H9 (cell line): Measurements from ENCODE around the gene NPM3. TPM values are rescaled to one million over a fixed set of nuclear protein-coding genes. Genes with fewer than 3 reads are reported as not detected.

Experiments
- DNase-seq: peaks from one replicate; pipeline ENCODE4 v3.0.0-alpha.2; 2017
- H2AFZ ChIP-seq: one replicate; pipeline ENCODE4 v1.6.1; 2013; ENCODE audit warnings: mild to moderate bottlenecking, low read length, control low read depth, moderate library complexity
- H2AK5ac ChIP-seq: 2 replicates; pipeline ENCODE4 v1.6.1; 2013; ENCODE audit warnings: low read length, control low read depth, mixed read lengths; ENCODE audit not compliant: insufficient read length
- H2BK120ac ChIP-seq: one replicate; pipeline ENCODE4 v1.6.1; 2013; ENCODE audit warnings: low read depth, mild to moderate bottlenecking, low read length, control low read depth, inconsistent platforms; ENCODE audit not compliant: poor library complexity, severe bottlenecking
- H2BK12ac ChIP-seq: 2 replicates; pipeline ENCODE4 v1.6.1; 2013; ENCODE audit warnings: low read length, control low read depth, mixed read lengths, low read depth; ENCODE audit not compliant: insufficient read length
- H2BK15ac ChIP-seq: 2 replicates; pipeline ENCODE4 v1.6.1; 2013; ENCODE audit warnings: low read depth, low read length, control low read depth
- H2BK20ac ChIP-seq: one replicate; pipeline ENCODE4 v1.6.1; 2013; ENCODE audit warnings: low read depth, mild to moderate bottlenecking, low read length, control low read depth, inconsistent platforms; ENCODE audit not compliant: poor library complexity, severe bottlenecking
- H2BK5ac ChIP-seq: 2 replicates; pipeline ENCODE4 v1.6.1; 2013; ENCODE audit warnings: low read length, control low read depth, mixed read lengths; ENCODE audit not compliant: insufficient read length
- H3K14ac ChIP-seq: 2 replicates; pipeline ENCODE4 v1.6.1; 2013; ENCODE audit warnings: low read length, control low read depth; ENCODE audit not compliant: insufficient read depth
- H3K18ac ChIP-seq: 2 replicates; pipeline ENCODE4 v1.6.1; 2013; ENCODE audit warnings: low read depth, mild to moderate bottlenecking, mixed read lengths, low read length, control low read depth; ENCODE audit not compliant: insufficient read length
- H3K23ac ChIP-seq: 2 replicates; pipeline ENCODE4 v1.6.1; 2013; ENCODE audit warnings: low read length, control low read depth, mixed read lengths, low read depth; ENCODE audit not compliant: insufficient read length
- H3K23me2 ChIP-seq: 2 replicates; pipeline ENCODE4 v1.6.1; 2013; ENCODE audit warnings: low read depth, mild to moderate bottlenecking, mixed read lengths, low read length, control low read depth; ENCODE audit not compliant: insufficient read length, poor library complexity, severe bottlenecking
- H3K27ac ChIP-seq: 2 replicates; pipeline ENCODE4 v1.5.1; 2013; ENCODE audit warnings: low read length, control low read depth, mixed read lengths, low read depth; ENCODE audit not compliant: insufficient read length
- H3K27me3 ChIP-seq: 2 replicates; pipeline ENCODE4 v1.6.1; 2013; ENCODE audit warnings: low read length, control low read depth, inconsistent platforms; ENCODE audit not compliant: insufficient read depth
- H3K4ac ChIP-seq: 2 replicates; pipeline ENCODE4 v1.6.1; 2013; ENCODE audit warnings: low read depth, mild to moderate bottlenecking, control low read depth, inconsistent platforms, low read length, moderate library complexity
- H3K4me1 ChIP-seq: 2 replicates; pipeline ENCODE4 v1.6.1; 2013; ENCODE audit warnings: low read length, control low read depth, inconsistent platforms; ENCODE audit not compliant: insufficient read depth
- H3K4me2 ChIP-seq: 2 replicates; pipeline ENCODE4 v1.6.1; 2013; ENCODE audit warnings: low read length, control low read depth, mixed read lengths; ENCODE audit not compliant: insufficient read length, insufficient read depth
- H3K56ac ChIP-seq: 2 replicates; pipeline ENCODE4 v1.6.1; 2013; ENCODE audit warnings: low read depth, mild to moderate bottlenecking, mixed read lengths, low read length, control low read depth; ENCODE audit not compliant: insufficient read length
- H3K79me1 ChIP-seq: 2 replicates; pipeline ENCODE4 v1.6.1; 2013; ENCODE audit warnings: low read depth, mild to moderate bottlenecking, moderate library complexity, low read length, control low read depth, inconsistent platforms; ENCODE audit not compliant: insufficient read depth, poor library complexity, severe bottlenecking
- H3K79me2 ChIP-seq: 2 replicates; pipeline ENCODE4 v1.6.1; 2013; ENCODE audit warnings: low read length, control low read depth, inconsistent platforms; ENCODE audit not compliant: insufficient read depth
- H3K9ac ChIP-seq: 2 replicates; pipeline ENCODE4 v1.6.1; 2013; ENCODE audit warnings: low read length, control low read depth, mixed read lengths; ENCODE audit not compliant: insufficient read length; ENCODE audit errors: extremely low read depth
- H3K9me3 ChIP-seq: one replicate; pipeline ENCODE4 v1.6.1; 2013; ENCODE audit warnings: low read depth, low read length, inconsistent platforms; ENCODE audit not compliant: control insufficient read depth
- H3T11ph ChIP-seq: one replicate; pipeline ENCODE4 v1.6.1; 2013; ENCODE audit warnings: mild to moderate bottlenecking, low read length, control low read depth, inconsistent platforms
- H4K20me1 ChIP-seq: one replicate; pipeline ENCODE4 v1.6.1; 2013; ENCODE audit not compliant: control insufficient read depth, insufficient read length, insufficient read depth
- H4K5ac ChIP-seq: 2 replicates; pipeline ENCODE4 v1.6.1; 2013; ENCODE audit warnings: low read depth, mild to moderate bottlenecking, mixed read lengths, low read length, control low read depth; ENCODE audit not compliant: insufficient read length
- H4K8ac ChIP-seq: replicated peaks from 2 replicates; pipeline ENCODE4 v1.6.1; 2013; ENCODE audit warnings: low read length, control low read depth, mixed read lengths, low read depth; ENCODE audit not compliant: insufficient read length
- H4K91ac ChIP-seq: 2 replicates; pipeline ENCODE4 v1.6.1; 2013; ENCODE audit warnings: low read depth, mild to moderate bottlenecking, moderate library complexity, mixed read lengths, low read length, control low read depth; ENCODE audit not compliant: insufficient read length
- H3K27ac Mint-ChIP-seq, 3 experiments: 2 replicates in 2 of 3; 3 replicates in 1 of 3; pipeline ENCODE4 v1.8.0; 2020 to 2021; ENCODE audit warnings: mixed read lengths in 3 of 3, mild to moderate bottlenecking in 1 of 3, moderate library complexity in 1 of 3
- H3K27me3 Mint-ChIP-seq: 2 replicates; pipeline ENCODE4 v1.8.0; 2021; ENCODE audit warnings: low read depth, mild to moderate bottlenecking, moderate library complexity, mixed read lengths
- H3K36me3 Mint-ChIP-seq, 3 experiments: 2 replicates in 2 of 3; 3 replicates in 1 of 3; pipeline ENCODE4 v1.8.0; 2020 to 2021; ENCODE audit warnings: low read depth in 3 of 3, mixed read lengths in 3 of 3; ENCODE audit not compliant: insufficient read depth in 1 of 3
- H3K4me1 Mint-ChIP-seq, 2 experiments: 2 replicates each; pipeline ENCODE4 v1.8.0; 2020; ENCODE audit warnings: mixed read lengths in 2 of 2
- H3K4me3 Mint-ChIP-seq, 2 experiments: 2 replicates in 1 of 2; 3 replicates in 1 of 2; pipeline ENCODE4 v1.8.0; 2020 to 2021; ENCODE audit warnings: mild to moderate bottlenecking in 2 of 2, mixed read lengths in 2 of 2, moderate library complexity in 1 of 2
- H3K9me3 Mint-ChIP-seq, 2 experiments: 2 replicates in 1 of 2; 3 replicates in 1 of 2; pipeline ENCODE4 v1.8.0; 2020; ENCODE audit warnings: mild to moderate bottlenecking in 2 of 2, mixed read lengths in 2 of 2, moderate library complexity in 1 of 2
- CTCF ChIP-seq: fragments of 200-600 bp; sonication (generic); conservative IDR thresholded peaks from 3 replicates; pipeline ENCODE4 v1.8.0; 2021; ENCODE audit warnings: antibody characterized with exemption, mild to moderate bottlenecking
- whole genome bisulfite sequencing: extraction: QIAGEN DNeasy Blood & Tissue Kit; methylation state at CpG from one replicate; pipeline ENCODE4 v1.1.7; 2013; ENCODE audit warnings: missing lambda C conversion rate, low lambda C conversion rate, mixed read lengths; ENCODE audit not compliant: insufficient read length; ENCODE audit errors: extremely low coverage; 5-methylcytosine and 5-hydroxymethylcytosine counted together
- total RNA-seq: library from RNA; stranded (reverse); gene quantifications from 2 replicates; pipeline ENCODE4 v1.2.1, GENCODE V29; 2021

Gene NPM3
- total RNA-seq, 1 experiment from 2014 or later: 133 TPM

DNA sequence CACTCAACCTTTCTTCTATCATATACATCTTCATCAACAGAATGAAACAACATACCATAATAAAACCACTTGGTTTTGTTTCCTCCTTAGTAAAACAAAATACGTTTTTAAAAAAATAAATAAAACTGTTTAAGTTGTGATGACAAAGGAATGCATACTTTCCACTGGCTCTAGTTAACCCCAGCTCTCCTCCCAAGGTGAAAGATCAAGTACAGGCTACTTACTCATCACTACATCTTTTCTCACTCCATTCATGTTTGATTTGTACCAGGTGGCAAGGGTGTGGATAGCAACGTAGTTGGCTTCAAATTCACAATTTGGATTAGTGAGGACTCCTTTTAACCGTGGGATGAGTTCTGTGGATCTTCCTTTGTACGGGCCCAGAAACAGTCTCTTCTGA lies 20.3 kb upstream of the NPM3 start:
- no peaks in the 10 kb centered on the region for H3K23me2 ChIP-seq
- H3K4me2 ChIP-seq: no peak overlapping the region
- H3K79me2 ChIP-seq: no peaks in the 10 kb centered on the region
- H3K9me3 ChIP-seq: no peaks in the 10 kb centered on the region
- Mint-ChIP-seq H3K36me3 (peaks cover 56 to 90% (median 88%) of the 10 kb centered on the region in 3 experiments; a peak in 6 of 7 replicates), H3K4me3 (no peak overlapping the region), H3K27ac (no peak overlapping the region), H3K9me3 (no peaks in the 10 kb centered on the region), H3K27me3 (no peaks in the 10 kb centered on the region), H3K4me1 (no peaks in the 10 kb centered on the region)
- no peak overlapping the region for H2BK5ac ChIP-seq
- H2BK15ac ChIP-seq: no peak overlapping the region
- WGBS: no CpG with 5 or more reads among the region's 4 CpGs
- no peaks in the 10 kb centered on the region for H4K20me1 ChIP-seq
- H3K14ac ChIP-seq: no peak overlapping the region
- H3K9ac ChIP-seq: no peak overlapping the region
- H2BK120ac ChIP-seq: no peak overlapping the region
- H3K18ac ChIP-seq: no peak overlapping the region
- H3K23ac ChIP-seq: no peak overlapping the region
- no peak overlapping the region for H2AFZ ChIP-seq
- no peaks in the 10 kb centered on the region for H3K4me1 ChIP-seq
- no peak for TF ChIP-seq CTCF
- no peak overlapping the region for H3K4ac ChIP-seq
- H2AK5ac ChIP-seq: no peak overlapping the region
- no peak overlapping the region for H4K91ac ChIP-seq
- no peak overlapping the region for H2BK12ac ChIP-seq
- no peak overlapping the region for H3K56ac ChIP-seq
- no peak overlapping the region for H2BK20ac ChIP-seq
- H4K8ac ChIP-seq: no peak overlapping the region
- H3K79me1 ChIP-seq: peaks cover 3% of the 10 kb centered on the region
- DNase-seq: no peak
- H4K5ac ChIP-seq: no peak overlapping the region
- H3K27ac ChIP-seq: no peak overlapping the region
- H3K27me3 ChIP-seq: no peaks in the 10 kb centered on the region
- no peak overlapping the region for H3T11ph ChIP-seq
